GM12878 (cell line): ENCODE measurements around the gene B9D2. TPM values are rescaled to one million over a fixed set of nuclear protein-coding genes. Genes with fewer than 3 reads are reported as not detected.

Experiments used
- ATAC-seq: fragments of 200-7000 bp; cut with Tn5 transposase; 3 replicates; pipeline ENCODE4 v1.9.1; 2020; ENCODE audit warnings: mild to moderate bottlenecking, moderate library complexity
- BruUV-seq: library from RNA; stranded (reverse); fragments of 400-500 nt; replicated peaks from 2 replicates; lab custom pipeline; 2021; lab: Mats Ljungman, UMichigan
- CTCF ChIA-PET: fragments of 300-600 bp; sonication (Branson Sonifier 250); formaldehyde crosslinking; extraction: SDS; loops from one replicate; lab custom pipeline; 2021; ENCODE audit warnings: inconsistent platforms; lab: Yijun Ruan, JAX
- POLR2A ChIA-PET: fragments of 350-600 bp; formaldehyde crosslinking; extraction: SDS; loops from one replicate; lab custom pipeline; 2021; ENCODE audit warnings: inconsistent platforms; lab: Charles Lee
- RAD21 ChIA-PET: fragments of 300-600 bp; sonication (Branson Sonifier 250); formaldehyde crosslinking; loops from one replicate; lab custom pipeline; 2023; ENCODE audit warnings: antibody characterized with exemption; ENCODE audit not compliant: unreplicated experiment; lab: Charles Lee
- SMC1A ChIA-PET: fragments of 300-600 bp; sonication (Branson Sonifier 250); formaldehyde crosslinking; loops from one replicate; lab custom pipeline; 2023; ENCODE audit not compliant: unreplicated experiment, uncharacterized antibody; lab: Charles Lee
- DNase-seq: peaks from one replicate; pipeline ENCODE4 v3.0.0-alpha.2; 2011; ENCODE audit warnings: low read depth, low spot score
- FAIRE-seq: peaks from 3 replicates; lab custom pipeline; 2011; peaks lifted over from hg19 to GRCh38; lab: Jason Lieb, UNC
- H2AFZ ChIP-seq: 2 replicates; pipeline ENCODE4 v1.6.0; 2011; ENCODE audit warnings: low read depth, low read length, control low read depth; ENCODE audit not compliant: control insufficient read depth
- H3K27ac ChIP-seq: 2 replicates; pipeline ENCODE4 v1.5.1; 2011; ENCODE audit warnings: control low read depth; ENCODE audit not compliant: control insufficient read depth, insufficient read depth
- H3K27me3 ChIP-seq, 2 experiments: replicated peaks in 1 of 2; 2 replicates each; pipeline versions ENCODE4 v1.6.0 to v1.6.1; 2011; ENCODE audit warnings: low read length in 1 of 2; ENCODE audit not compliant: control insufficient read depth in 2 of 2, insufficient read depth in 2 of 2
- H3K36me3 ChIP-seq, 2 experiments: 2 replicates each; pipeline ENCODE4 v1.5.1; 2011; ENCODE audit warnings: low read length in 1 of 2; ENCODE audit not compliant: control insufficient read depth in 2 of 2, insufficient read depth in 2 of 2
- H3K4me1 ChIP-seq: 2 replicates; pipeline ENCODE4 v1.6.1; 2011; ENCODE audit warnings: mild to moderate bottlenecking, low read length, moderate library complexity, mixed read lengths; ENCODE audit not compliant: control insufficient read depth, insufficient read depth
- H3K4me2 ChIP-seq: 2 replicates; pipeline ENCODE4 v1.6.0; 2011; ENCODE audit warnings: control low read depth; ENCODE audit not compliant: control insufficient read depth, insufficient read depth
- H3K4me3 ChIP-seq: fragments of 200-600 bp; sonication (generic); 2 replicates; pipeline ENCODE4 v1.5.1; 2016
- H3K79me2 ChIP-seq: 2 replicates; pipeline ENCODE4 v1.6.0; 2011; ENCODE audit warnings: low read length; ENCODE audit not compliant: control insufficient read depth, insufficient read depth
- H3K9ac ChIP-seq: 2 replicates; pipeline ENCODE4 v1.8.0; 2011; ENCODE audit warnings: low read length, control low read depth, mixed read lengths; ENCODE audit not compliant: control insufficient read depth, insufficient read depth
- H3K9me3 ChIP-seq: replicated peaks from 3 replicates; pipeline ENCODE4 v1.5.1; 2011; ENCODE audit warnings: mild to moderate bottlenecking, low read length; ENCODE audit not compliant: control insufficient read depth, insufficient read depth
- H4K20me1 ChIP-seq: 2 replicates; pipeline ENCODE4 v1.6.0; 2011; ENCODE audit not compliant: control insufficient read depth, insufficient read depth
- CBFB ChIP-seq: IDR thresholded peaks from 2 replicates; pipeline ENCODE4 v1.6.1; 2016; ENCODE audit warnings: antibody characterized with exemption, low read depth
- EGR1 ChIP-seq, 2 experiments: IDR thresholded peaks; 1 replicate in 1 of 2; 2 replicates in 1 of 2; pipeline ENCODE4 v1.6.1; 2011 to 2012; ENCODE audit warnings: low read depth in 2 of 2, low read length in 2 of 2, borderline replicate concordance in 1 of 2, mild to moderate bottlenecking in 1 of 2, moderate library complexity in 1 of 2
- KDM1A ChIP-seq: fragments of 200-600 bp; sonication (generic); IDR thresholded peaks from 2 replicates; pipeline ENCODE4 v1.6.1; 2016; ENCODE audit warnings: borderline replicate concordance
- MEF2A ChIP-seq: IDR thresholded peaks from 2 replicates; pipeline ENCODE4 v1.6.1; 2011; ENCODE audit warnings: low read depth, mild to moderate bottlenecking, low read length, moderate library complexity; ENCODE audit not compliant: insufficient read depth
- POLR2AphosphoS5 ChIP-seq: IDR thresholded peaks from 2 replicates; pipeline ENCODE4 v1.6.1; 2011; ENCODE audit warnings: mild to moderate bottlenecking, low read length, inconsistent platforms
- SMAD5 ChIP-seq: IDR thresholded peaks from 2 replicates; pipeline ENCODE4 v1.6.1; 2016; ENCODE audit warnings: antibody characterized with exemption, low read depth
- SMARCA5 ChIP-seq: fragments of 450-650 bp; IDR thresholded peaks from 2 replicates; pipeline ENCODE4 v1.6.1; 2017; ENCODE audit warnings: mild to moderate bottlenecking
- SREBF2 ChIP-seq: IDR thresholded peaks from 2 replicates; pipeline ENCODE4 v1.6.1; 2012; ENCODE audit warnings: mild to moderate bottlenecking, low read length
- SRF ChIP-seq, 2 experiments: IDR thresholded peaks; 2 replicates each; pipeline ENCODE4 v1.6.1; 2011; ENCODE audit warnings: low read depth in 2 of 2, low read length in 2 of 2, mild to moderate bottlenecking in 1 of 2, moderate library complexity in 1 of 2
- TARDBP ChIP-seq: IDR thresholded peaks from 2 replicates; pipeline ENCODE4 v1.6.1; 2016; ENCODE audit warnings: borderline replicate concordance
- ZNF24 ChIP-seq: fragments of 450-650 bp; IDR thresholded peaks from 2 replicates; pipeline ENCODE4 v1.6.1; 2017; ENCODE audit warnings: antibody characterized with exemption, mild to moderate bottlenecking
- ZNF384 ChIP-seq: IDR thresholded peaks from 2 replicates; pipeline ENCODE4 v1.6.1; 2012; ENCODE audit warnings: low read depth, mild to moderate bottlenecking, low read length, improper control_type of control experiment, borderline replicate concordance
- WGBS: methylation state at CpG from one replicate; pipeline ENCODE4 v1.1.6; 2016; ENCODE audit warnings: low lambda C conversion rate; ENCODE audit not compliant: insufficient replicate concordance, insufficient coverage; ENCODE audit errors: missing lambda C conversion rate; 5-methylcytosine and 5-hydroxymethylcytosine counted together
- in situ Hi-C: fragments of 300-500 bp; cut with MboI; formaldehyde crosslinking; loops from 9 replicates; pipeline ENCODE4 v1.14.3; 2018; ENCODE audit warnings: mixed read lengths
- intact Hi-C: fragments of 100-400 bp; cut with micrococcal nuclease; formaldehyde crosslinking; loops from one replicate; pipeline ENCODE4 v1.14.2; 2022; ENCODE audit not compliant: unreplicated experiment
- polyA plus RNA-seq, 11 experiments: library from polyadenylated mRNA; depleted of rRNA in 4 of 11; unstranded in 6 of 11; stranded (reverse) in 5 of 11; fragments of >200 nt; fragmentation: Nextera tagmentation in 4 of 11; fragmentation: Illumina TruSeq in 1 of 11; extraction: Ambion mirVana in 4 of 11; extraction: Trizol in 1 of 11; gene quantifications; 1 replicate in 1 of 11; 2 replicates in 10 of 11; pipeline versions ENCODE4 v1.2.1 to v1.2.3, GENCODE V29; 2011 to 2016; ENCODE audit warnings: inconsistent platforms in 2 of 11, missing spikeins in 2 of 11, low read depth in 1 of 11
- total RNA-seq, 4 experiments: library from RNA; depleted of rRNA in 3 of 4; stranded (reverse); fragments of >200 nt in 3 of 4; fragmentation: Illumina TruSeq in 1 of 4; extraction: Trizol in 1 of 4; gene quantifications; 2 replicates each; pipeline versions ENCODE4 v1.2.1 to v1.2.3, GENCODE V29; 2013 to 2021
- TF ChIP-seq, protein P1 (sequence below): IDR thresholded peaks from 2 replicates; pipeline ENCODE4 v1.6.1; 2011; ENCODE audit warnings: mild to moderate bottlenecking, low read depth, low read length, moderate library complexity; ENCODE audit not compliant: insufficient replicate concordance
- TF ChIP-seq, protein P2 (sequence below): fragments of 450-650 bp; formaldehyde crosslinking; IDR thresholded peaks from 2 replicates; pipeline ENCODE4 v1.4.0; 2020; ENCODE audit warnings: mild to moderate bottlenecking, moderate library complexity

B9D2 gene
- total and polyA plus RNA-seq, 10 of the 15 experiments (the other 5 are each of a cell fraction or from before 2014, with no cell fraction given): 2.4 to 12.4 (median 5.0) TPM

DNA sequence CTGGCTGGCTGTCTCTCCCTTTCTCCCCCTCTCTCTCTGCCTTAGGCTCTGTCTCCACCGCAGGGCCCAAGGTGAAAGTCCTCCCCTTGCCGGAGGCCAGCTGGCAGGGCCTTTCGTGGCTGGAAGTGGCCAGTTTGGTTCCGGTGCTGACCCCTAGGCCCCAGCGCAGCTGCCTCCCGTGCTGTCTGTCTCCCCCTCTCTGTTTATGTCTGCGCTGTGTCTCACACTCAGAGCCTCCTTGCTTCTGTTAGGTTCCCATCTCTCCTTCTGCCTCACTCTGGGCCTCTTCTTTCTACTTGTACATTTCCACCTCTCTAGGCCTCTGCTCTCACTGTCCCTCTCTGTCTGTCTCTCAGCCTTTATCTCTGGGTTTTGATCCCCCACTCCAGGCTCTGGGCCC is 40.9 kb downstream of the B9D2 start:
- peaks cover 9 to 35% of the 10 kb centered on the region in 2 experiments for H3K36me3 ChIP-seq
- H3K27ac ChIP-seq: no peak overlapping the region
- H3K4me1 ChIP-seq: peaks cover 25% of the 10 kb centered on the region
- H4K20me1 ChIP-seq: no peaks in the 10 kb centered on the region
- intact Hi-C loops (no loop called here), in situ Hi-C loops (no loop called here)
- SMC1A ChIA-PET: no interaction called here
- BruUV-seq: no TSS peak
- WGBS: 75% methylated on average over 7 of the region's 7 CpGs
- FAIRE-seq (no peak), ATAC-seq (no peak), DNase-seq (no peak)
- TF ChIP-seq ZNF384 (no peak), POLR2AphosphoS5 (peak; percentile 17; the same call in 1 of the 2 replicates)
- RAD21 ChIA-PET: no interaction called here
- no peaks in the 10 kb centered on the region for H3K27me3 ChIP-seq
- H3K9me3 ChIP-seq: no peaks in the 10 kb centered on the region
- H3K9ac ChIP-seq: no peak overlapping the region
- no peak overlapping the region for H3K4me2 ChIP-seq
- no peak overlapping the region for H3K4me3 ChIP-seq
- CTCF ChIA-PET: interaction anchor here (1.8 kb wide), 1 partner anchor 29 kb away, joined by 5 read pairs; no protein-coding TSS in a partner anchor
- H2AFZ ChIP-seq: no peak overlapping the region
- H3K79me2 ChIP-seq: peaks cover 10% of the 10 kb centered on the region
- POLR2A ChIA-PET: no interaction called here

DNA sequence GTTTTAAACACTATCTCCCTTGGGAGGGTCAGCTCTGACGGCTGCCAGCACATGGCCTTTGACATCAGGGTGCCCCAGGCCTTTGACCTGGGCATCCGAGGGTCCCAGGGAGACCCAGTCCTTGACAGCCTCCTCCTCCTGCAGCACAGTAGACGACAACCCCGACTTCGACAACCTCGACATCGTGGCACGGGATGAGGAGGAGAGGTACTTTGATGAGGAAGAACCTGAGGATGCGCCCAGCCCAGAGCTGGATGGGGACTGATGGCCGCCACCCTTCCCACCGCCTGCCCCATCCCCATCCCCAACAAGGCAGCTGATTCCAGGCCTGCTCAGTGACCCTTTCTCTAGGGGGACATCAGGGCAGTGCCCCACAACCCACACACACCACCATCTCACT is 41.5 kb downstream of the B9D2 start:
- POLR2A ChIA-PET: no interaction called here
- no peak for FAIRE-seq
- intact Hi-C loops: no loop called here
- Histone ChIP-seq H3K36me3 (peaks cover 10 to 33% of the 10 kb centered on the region in 2 experiments), H3K4me1 (peaks cover 19% of the 10 kb centered on the region), H3K27ac (no peak overlapping the region), H4K20me1 (no peaks in the 10 kb centered on the region), H3K4me2 (no peak overlapping the region), H3K79me2 (peaks cover 7% of the 10 kb centered on the region), H3K9me3 (no peaks in the 10 kb centered on the region), H3K4me3 (no peak overlapping the region), H3K27me3 (no peaks in the 10 kb centered on the region), H3K9ac (no peak overlapping the region), H2AFZ (no peak overlapping the region)
- WGBS: 92% methylated on average over 11 of the region's 11 CpGs
- ATAC-seq: no peak
- BruUV-seq: no TSS peak
- DNase-seq: no peak
- in situ Hi-C loops: no loop called here
- RAD21 ChIA-PET: no interaction called here
- CTCF ChIA-PET: interaction anchor here (0.6 to 1.8 kb wide), 4 partner anchors 9 to 125 kb away, joined by 3 to 5 read pairs (median 4); no protein-coding TSS in a partner anchor
- SMC1A ChIA-PET: interaction anchor here (1.2 kb wide), 1 partner anchor 14 kb away, joined by 3 read pairs; no protein-coding TSS in a partner anchor
- TF ChIP-seq SMARCA5 (no peak), SRF (IDR thresholded peaks at IDR 0.05; ENCODE audit: low read depth in 2 of 2, low read length in 2 of 2) (no peak), KDM1A (no peak), MEF2A (no peak), CBFB (no peak), SREBF2 (no peak), TARDBP (no peak), SMAD5 (no peak), ZNF24 (no peak), EGR1 (IDR thresholded peaks at IDR 0.05; ENCODE audit: borderline replicate concordance in 1 of 2, low read depth in 2 of 2, low read length in 2 of 2) (no peak)
- TF ChIP-seq, protein P1, sequence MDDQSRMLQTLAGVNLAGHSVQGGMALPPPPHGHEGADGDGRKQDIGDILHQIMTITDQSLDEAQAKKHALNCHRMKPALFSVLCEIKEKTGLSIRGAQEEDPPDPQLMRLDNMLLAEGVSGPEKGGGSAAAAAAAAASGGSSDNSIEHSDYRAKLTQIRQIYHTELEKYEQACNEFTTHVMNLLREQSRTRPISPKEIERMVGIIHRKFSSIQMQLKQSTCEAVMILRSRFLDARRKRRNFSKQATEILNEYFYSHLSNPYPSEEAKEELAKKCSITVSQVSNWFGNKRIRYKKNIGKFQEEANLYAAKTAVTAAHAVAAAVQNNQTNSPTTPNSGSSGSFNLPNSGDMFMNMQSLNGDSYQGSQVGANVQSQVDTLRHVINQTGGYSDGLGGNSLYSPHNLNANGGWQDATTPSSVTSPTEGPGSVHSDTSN: no peak
- TF ChIP-seq, protein P2, sequence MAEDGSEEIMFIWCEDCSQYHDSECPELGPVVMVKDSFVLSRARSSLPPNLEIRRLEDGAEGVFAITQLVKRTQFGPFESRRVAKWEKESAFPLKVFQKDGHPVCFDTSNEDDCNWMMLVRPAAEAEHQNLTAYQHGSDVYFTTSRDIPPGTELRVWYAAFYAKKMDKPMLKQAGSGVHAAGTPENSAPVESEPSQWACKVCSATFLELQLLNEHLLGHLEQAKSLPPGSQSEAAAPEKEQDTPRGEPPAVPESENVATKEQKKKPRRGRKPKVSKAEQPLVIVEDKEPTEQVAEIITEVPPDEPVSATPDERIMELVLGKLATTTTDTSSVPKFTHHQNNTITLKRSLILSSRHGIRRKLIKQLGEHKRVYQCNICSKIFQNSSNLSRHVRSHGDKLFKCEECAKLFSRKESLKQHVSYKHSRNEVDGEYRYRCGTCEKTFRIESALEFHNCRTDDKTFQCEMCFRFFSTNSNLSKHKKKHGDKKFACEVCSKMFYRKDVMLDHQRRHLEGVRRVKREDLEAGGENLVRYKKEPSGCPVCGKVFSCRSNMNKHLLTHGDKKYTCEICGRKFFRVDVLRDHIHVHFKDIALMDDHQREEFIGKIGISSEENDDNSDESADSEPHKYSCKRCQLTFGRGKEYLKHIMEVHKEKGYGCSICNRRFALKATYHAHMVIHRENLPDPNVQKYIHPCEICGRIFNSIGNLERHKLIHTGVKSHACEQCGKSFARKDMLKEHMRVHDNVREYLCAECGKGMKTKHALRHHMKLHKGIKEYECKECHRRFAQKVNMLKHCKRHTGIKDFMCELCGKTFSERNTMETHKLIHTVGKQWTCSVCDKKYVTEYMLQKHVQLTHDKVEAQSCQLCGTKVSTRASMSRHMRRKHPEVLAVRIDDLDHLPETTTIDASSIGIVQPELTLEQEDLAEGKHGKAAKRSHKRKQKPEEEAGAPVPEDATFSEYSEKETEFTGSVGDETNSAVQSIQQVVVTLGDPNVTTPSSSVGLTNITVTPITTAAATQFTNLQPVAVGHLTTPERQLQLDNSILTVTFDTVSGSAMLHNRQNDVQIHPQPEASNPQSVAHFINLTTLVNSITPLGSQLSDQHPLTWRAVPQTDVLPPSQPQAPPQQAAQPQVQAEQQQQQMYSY (CRISPR knock-in tag): no peak
